Esophagus squamous epithelium (tissue), 5 donors: ENCODE results near the gene TMEM186. TPM values are rescaled to one million over a fixed set of nuclear protein-coding genes. Genes with fewer than 3 reads are reported as not detected.
"Not testable (repeated sequence)": the region's sequence is repeated elsewhere in the genome, so short reads cannot be mapped to it uniquely, and the experiment has no call there.

Experiments
- DNase-seq: peaks from one replicate; lab custom pipeline; 2025; lab: John Stamatoyannopoulos, UW
- H3K27ac ChIP-seq, 4 donors: fragments of 200-600 bp; sonication (generic); one replicate each; pipeline ENCODE4 v1.5.1; 2016 to 2019; ENCODE audit warnings: mild to moderate bottlenecking in 1 of 4
- H3K27me3 ChIP-seq, 4 donors: fragments of 200-600 bp; sonication (generic); 1 replicate in 3 of 4; 2 replicates in 1 of 4; pipeline versions ENCODE4 v1.5.1 to v1.6.0; 2017 to 2021; ENCODE audit warnings: antibody characterized with exemption in 1 of 4
- H3K36me3 ChIP-seq, 3 donors: fragments of 200-600 bp; sonication (generic); one replicate each; pipeline ENCODE4 v1.5.1; 2016 to 2019
- H3K4me1 ChIP-seq, 3 donors: fragments of 200-600 bp; sonication (generic); one replicate each; pipeline ENCODE4 v1.5.1; 2017 to 2019
- H3K4me3 ChIP-seq, 4 donors: fragments of 200-600 bp; sonication (generic); 1 replicate in 3 of 4; 2 replicates in 1 of 4; pipeline ENCODE4 v1.5.1; 2016 to 2019; ENCODE audit warnings: mild to moderate bottlenecking in 2 of 4, moderate library complexity in 1 of 4
- H3K9me3 ChIP-seq, 3 donors: fragments of 200-600 bp; sonication (generic); one replicate each; pipeline ENCODE4 v1.5.1; 2016 to 2019
- POLR2A ChIP-seq, 4 donors: fragments of 450-650 bp; IDR thresholded peaks; one replicate each; pipeline ENCODE4 v1.6.1; 2017; ENCODE audit warnings: antibody characterized with exemption in 4 of 4, mild to moderate bottlenecking in 4 of 4, moderate library complexity in 3 of 4
- WGBS, 2 donors: methylation state at CpG; one replicate each; pipeline ENCODE4 v1.1.5; 2018; 5-methylcytosine and 5-hydroxymethylcytosine counted together
- intact Hi-C: fragments of 100-400 bp; cut with DNase I; formaldehyde crosslinking; loops from one replicate; pipeline ENCODE4 v1.15.0; 2022
- total RNA-seq, 4 donors: library from RNA; depleted of rRNA; stranded (reverse); fragments of >200 nt; gene quantifications; one replicate each; pipeline ENCODE4 v1.1.0, GENCODE V29; 2016
- TF ChIP-seq, protein P1 (sequence below), 6 experiments: fragments of 450-650 bp in 4 of 6; fragments of 200-600 bp in 2 of 6; sonication (generic) in 2 of 6; IDR thresholded peaks; one replicate each; pipeline ENCODE4 v1.5.1; 2016 to 2019; ENCODE audit warnings: antibody characterized with exemption in 6 of 6, mild to moderate bottlenecking in 4 of 6, moderate library complexity in 4 of 6
- donor health status: DM: yes; HTN: yes; CAD: no.

TMEM186 gene
- total RNA-seq, 4 donors from 2014 or later = 3.6 to 9.7 (median 8.6) TPM

GRCh38 chr16:8836797-8837196 is 39.4 kb upstream of the TMEM186 start:
- 86% methylated on average over 7 of the region's 7 CpGs for WGBS, 2 donors
- H3K27ac ChIP-seq, H3K4me3 ChIP-seq, DNase-seq, intact Hi-C loops, H3K9me3 ChIP-seq, H3K27me3 ChIP-seq, H3K4me1 ChIP-seq: not testable (repeated sequence)
- peaks cover 0 to 12% (median under 1%) of the 10 kb centered on the region in 3 donors for H3K36me3 ChIP-seq

DNA sequence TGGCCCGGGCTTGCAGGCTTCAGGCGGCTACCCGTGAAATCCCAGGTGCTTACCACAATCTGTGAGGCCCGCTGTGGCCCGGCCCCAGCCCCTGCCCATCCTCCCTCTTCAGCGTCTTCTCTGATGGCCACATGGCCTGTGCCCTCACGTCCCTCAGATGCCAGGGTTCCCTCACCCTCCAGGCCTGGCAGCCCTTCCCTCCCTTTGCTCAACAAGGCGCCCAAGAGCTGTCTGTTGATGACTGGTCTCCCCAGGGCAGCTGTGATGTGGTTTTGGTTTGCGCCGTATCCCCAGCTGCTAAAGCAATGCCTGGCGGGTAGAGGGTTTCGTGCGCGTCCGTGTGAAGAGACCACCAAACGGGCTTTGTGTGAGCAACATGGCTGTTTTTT is 35.3 kb upstream of the TMEM186 start:
- Histone ChIP-seq H3K4me3 (no peak overlapping the region), H3K27ac (no peak overlapping the region), H3K4me1 (peaks cover 0 to 23% (median 4%) of the 10 kb centered on the region in 3 donors), H3K36me3 (peaks cover 7 to 44% (median 7%) of the 10 kb centered on the region in 3 donors), H3K9me3 (no peaks in the 10 kb centered on the region), H3K27me3 (no peaks in the 10 kb centered on the region)
- no peak for TF ChIP-seq POLR2A (IDR thresholded peaks at IDR 0.05)
- TF ChIP-seq, protein P1, sequence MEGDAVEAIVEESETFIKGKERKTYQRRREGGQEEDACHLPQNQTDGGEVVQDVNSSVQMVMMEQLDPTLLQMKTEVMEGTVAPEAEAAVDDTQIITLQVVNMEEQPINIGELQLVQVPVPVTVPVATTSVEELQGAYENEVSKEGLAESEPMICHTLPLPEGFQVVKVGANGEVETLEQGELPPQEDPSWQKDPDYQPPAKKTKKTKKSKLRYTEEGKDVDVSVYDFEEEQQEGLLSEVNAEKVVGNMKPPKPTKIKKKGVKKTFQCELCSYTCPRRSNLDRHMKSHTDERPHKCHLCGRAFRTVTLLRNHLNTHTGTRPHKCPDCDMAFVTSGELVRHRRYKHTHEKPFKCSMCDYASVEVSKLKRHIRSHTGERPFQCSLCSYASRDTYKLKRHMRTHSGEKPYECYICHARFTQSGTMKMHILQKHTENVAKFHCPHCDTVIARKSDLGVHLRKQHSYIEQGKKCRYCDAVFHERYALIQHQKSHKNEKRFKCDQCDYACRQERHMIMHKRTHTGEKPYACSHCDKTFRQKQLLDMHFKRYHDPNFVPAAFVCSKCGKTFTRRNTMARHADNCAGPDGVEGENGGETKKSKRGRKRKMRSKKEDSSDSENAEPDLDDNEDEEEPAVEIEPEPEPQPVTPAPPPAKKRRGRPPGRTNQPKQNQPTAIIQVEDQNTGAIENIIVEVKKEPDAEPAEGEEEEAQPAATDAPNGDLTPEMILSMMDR (IDR thresholded peaks at IDR 0.05) = no peak
- 79 to 86% methylated on average over 7 to 16 of the region's 16 CpGs for WGBS, 2 donors
- no peak for DNase-seq
- intact Hi-C loops = no loop called here

DNA sequence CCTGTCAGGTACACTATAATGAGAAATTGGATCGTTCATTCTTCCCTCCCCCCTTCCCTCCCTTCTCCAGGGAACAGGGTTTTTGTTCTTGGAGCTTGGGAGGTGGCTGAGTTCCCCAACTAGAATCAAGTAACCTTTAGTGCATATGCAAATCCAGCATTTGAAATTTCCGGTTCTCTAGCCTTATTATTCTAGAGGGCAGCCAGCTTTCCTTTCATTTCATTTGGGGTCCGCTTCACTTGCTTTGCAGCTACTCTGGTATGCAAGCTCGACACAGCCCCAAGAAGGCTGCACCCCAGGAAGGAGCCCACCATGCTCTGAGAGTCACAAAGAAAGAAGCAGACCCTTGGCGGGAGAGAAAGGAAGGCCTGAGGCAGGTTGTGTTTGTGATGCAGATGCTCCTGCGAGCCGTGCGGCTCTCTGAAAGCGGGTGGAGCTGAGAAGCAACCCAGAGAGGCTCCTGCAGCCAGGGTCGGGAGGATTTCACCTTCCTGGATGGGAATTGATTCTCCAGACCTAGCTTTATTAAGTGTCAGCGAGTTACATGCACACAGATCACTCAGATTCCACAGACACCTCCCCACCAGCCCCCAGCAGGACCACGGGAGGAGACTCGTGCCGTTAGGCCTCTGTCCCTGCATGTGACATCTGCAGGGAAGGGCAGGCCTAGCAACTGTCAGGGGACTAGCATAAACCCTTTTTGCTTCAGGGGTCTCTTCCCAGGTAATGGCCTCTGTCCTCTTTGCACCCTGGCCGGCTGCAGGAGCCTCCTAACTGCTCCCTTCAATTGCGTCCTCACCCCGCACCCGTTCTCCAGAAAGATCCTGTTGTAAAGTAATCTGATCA is 34.7 kb upstream of the TMEM186 start:
- H3K9me3 ChIP-seq = no peaks in the 10 kb centered on the region
- peaks cover 7 to 44% (median 7%) of the 10 kb centered on the region in 3 donors for H3K36me3 ChIP-seq
- peaks cover 0 to 23% (median 4%) of the 10 kb centered on the region in 3 donors for H3K4me1 ChIP-seq
- H3K4me3 ChIP-seq = no peak overlapping the region
- no peak for TF ChIP-seq POLR2A (IDR thresholded peaks at IDR 0.05)
- TF ChIP-seq, protein P1 (IDR thresholded peaks at IDR 0.05) = no peak
- H3K27ac ChIP-seq = no peak overlapping the region
- intact Hi-C loops = no loop called here
- WGBS, 2 donors = 82 to 85% methylated on average over 14 to 18 of the region's 18 CpGs
- no peaks in the 10 kb centered on the region for H3K27me3 ChIP-seq
- no peak for DNase-seq

DNA sequence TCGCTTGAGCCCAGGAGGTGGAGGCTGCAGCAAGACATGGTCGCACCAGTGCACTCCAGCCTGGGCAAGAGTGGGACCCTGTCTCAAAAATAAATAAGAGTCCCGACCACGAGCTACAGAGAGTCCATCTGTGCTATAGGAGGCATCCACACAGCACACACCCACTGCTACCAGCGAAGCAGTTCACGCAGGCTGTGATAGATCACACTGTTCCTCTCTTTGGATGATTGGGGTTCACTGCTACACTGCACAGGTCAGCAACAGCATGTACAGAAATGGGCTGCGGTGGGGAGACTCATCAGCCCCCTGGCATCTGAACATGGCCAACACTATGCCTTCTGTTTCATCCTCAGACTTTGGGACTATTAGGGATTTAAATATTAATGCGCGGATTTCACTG is 34.0 kb upstream of the TMEM186 start:
- 87 to 94% methylated on average over 9 of the region's 9 CpGs for WGBS, 2 donors
- peaks cover 0 to 23% (median 4%) of the 10 kb centered on the region in 3 donors for H3K4me1 ChIP-seq
- no peak overlapping the region for H3K27ac ChIP-seq
- H3K4me3 ChIP-seq = no peak overlapping the region
- TF ChIP-seq, protein P1 (IDR thresholded peaks at IDR 0.05) = no peak
- no peak for TF ChIP-seq POLR2A (IDR thresholded peaks at IDR 0.05)
- DNase-seq = no peak
- no peaks in the 10 kb centered on the region for H3K27me3 ChIP-seq
- H3K9me3 ChIP-seq = no peaks in the 10 kb centered on the region
- intact Hi-C loops = no loop called here
- H3K36me3 ChIP-seq = peaks cover 7 to 44% (median 7%) of the 10 kb centered on the region in 3 donors

GRCh38 chr16:8828541-8829165 is 31.2 kb upstream of the TMEM186 start:
- Histone ChIP-seq H3K27ac (peak overlapping the region in 2 of 4 donors; percentile 2 to 54), H3K27me3 (no peaks in the 10 kb centered on the region), H3K4me1 (peaks cover 0 to 23% (median 4%) of the 10 kb centered on the region in 3 donors), H3K36me3 (peaks cover 7 to 65% (median 7%) of the 10 kb centered on the region in 3 donors), H3K9me3 (no peaks in the 10 kb centered on the region), H3K4me3 (no peak overlapping the region)
- DNase-seq = no peak
- WGBS, 2 donors = 66 to 69% methylated on average over 8 of the region's 8 CpGs
- TF ChIP-seq, protein P1 (IDR thresholded peaks at IDR 0.05) = no peak
- TF ChIP-seq POLR2A (IDR thresholded peaks at IDR 0.05) = no peak
- intact Hi-C loops = no loop called here
